Right atrium auricular region (tissue), 2 donors: Measurements from ENCODE around the gene GDI1. TPM values are rescaled to one million over a fixed set of nuclear protein-coding genes. Genes with fewer than 3 reads are reported as not detected.

Experiments
- DNase-seq: peaks from one replicate; pipeline ENCODE4 v3.0.0-alpha.2; 2019; ENCODE audit warnings: low spot score
- H3K27ac ChIP-seq, 2 donors: fragments of 200-600 bp; sonication (generic); 1 replicate in 1 of 2; 2 replicates in 1 of 2; pipeline ENCODE4 v1.5.1; 2016 to 2019
- H3K27me3 ChIP-seq, 2 donors: fragments of 200-600 bp; sonication (generic); one replicate each; pipeline versions ENCODE4 v1.5.1 to v1.6.0; 2017 to 2019
- H3K36me3 ChIP-seq: fragments of 200-600 bp; sonication (generic); one replicate; pipeline ENCODE4 v1.5.1; 2016
- H3K4me1 ChIP-seq, 2 donors: fragments of 200-600 bp; sonication (generic); one replicate each; pipeline versions ENCODE4 v1.5.1 to v1.6.0; 2017 to 2019
- H3K4me3 ChIP-seq, 2 donors: fragments of 200-600 bp; sonication (generic); 1 replicate in 1 of 2; 2 replicates in 1 of 2; pipeline ENCODE4 v1.5.1; 2017 to 2019; ENCODE audit warnings: mild to moderate bottlenecking in 1 of 2, moderate library complexity in 1 of 2
- H3K9me3 ChIP-seq, 2 donors: fragments of 200-600 bp; sonication (generic); one replicate each; pipeline ENCODE4 v1.5.1; 2019
- CTCF ChIP-seq, 2 donors: fragments of 200-600 bp; sonication (generic); IDR thresholded peaks; one replicate each; pipeline ENCODE4 v1.5.1; 2019; ENCODE audit warnings: antibody characterized with exemption in 2 of 2
- total RNA-seq, 2 donors: library from RNA; depleted of rRNA; stranded (reverse); fragments of >200 nt; gene quantifications; one replicate each; pipeline ENCODE4 v1.1.0, GENCODE V29; 2016

GDI1 gene
- total RNA-seq, 2 donors from 2014 or later = 73.8 to 116 TPM

DNA sequence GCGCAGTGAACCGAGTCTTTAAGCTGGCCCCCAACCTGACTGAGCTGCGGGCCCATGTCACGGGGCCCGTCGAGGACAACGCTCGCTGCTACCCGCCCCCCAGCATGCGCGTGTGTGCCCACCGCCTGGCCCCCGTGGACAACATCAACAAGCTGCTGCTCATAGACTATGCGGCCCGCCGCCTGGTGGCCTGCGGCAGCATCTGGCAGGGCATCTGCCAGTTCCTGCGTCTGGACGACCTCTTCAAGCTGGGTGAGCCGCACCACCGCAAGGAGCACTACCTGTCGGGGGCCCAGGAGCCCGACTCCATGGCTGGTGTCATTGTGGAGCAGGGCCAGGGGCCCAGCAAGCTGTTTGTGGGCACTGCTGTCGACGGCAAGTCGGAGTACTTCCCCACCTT is 23.4 kb downstream of the GDI1 start:
- DNase-seq = no peak
- no peak overlapping the region for H3K4me3 ChIP-seq
- TF ChIP-seq CTCF (IDR thresholded peaks at IDR 0.05) = no peak
- H3K36me3 ChIP-seq = peaks cover 8% of the 10 kb centered on the region
- peaks cover 0 to 5% of the 10 kb centered on the region in 2 donors for H3K4me1 ChIP-seq
- H3K27me3 ChIP-seq = no peaks in the 10 kb centered on the region
- H3K9me3 ChIP-seq = no peaks in the 10 kb centered on the region
- peak overlapping the region in 1 of 2 donors; percentile 35 for H3K27ac ChIP-seq

DNA sequence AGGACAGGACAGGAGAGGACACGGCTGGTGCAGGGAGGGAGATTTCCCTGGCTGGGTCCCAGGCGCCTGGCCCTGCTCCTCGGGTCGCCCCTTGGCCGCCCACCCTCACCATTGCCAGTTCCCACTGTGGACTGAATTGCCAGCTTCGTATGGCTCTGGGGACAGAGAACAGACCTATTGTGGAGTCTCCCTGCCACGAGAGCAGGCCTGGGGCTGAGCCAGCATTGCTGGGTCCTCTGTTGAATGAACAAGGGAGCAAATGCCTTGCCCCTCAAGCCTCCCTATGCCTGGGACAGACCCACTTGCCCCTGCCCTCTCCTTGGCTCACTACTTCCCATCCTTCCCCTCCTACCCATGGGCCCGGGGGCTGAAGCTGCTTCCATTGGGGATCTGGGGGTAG is 25.4 kb downstream of the GDI1 start:
- H3K4me1 ChIP-seq = peaks cover 0 to 5% of the 10 kb centered on the region in 2 donors
- H3K27me3 ChIP-seq = no peaks in the 10 kb centered on the region
- no peak overlapping the region for H3K4me3 ChIP-seq
- TF ChIP-seq CTCF (IDR thresholded peaks at IDR 0.05) = no peak
- H3K27ac ChIP-seq = no peak overlapping the region
- DNase-seq = no peak
- H3K9me3 ChIP-seq = no peaks in the 10 kb centered on the region
- H3K36me3 ChIP-seq = peaks cover 8% of the 10 kb centered on the region

DNA sequence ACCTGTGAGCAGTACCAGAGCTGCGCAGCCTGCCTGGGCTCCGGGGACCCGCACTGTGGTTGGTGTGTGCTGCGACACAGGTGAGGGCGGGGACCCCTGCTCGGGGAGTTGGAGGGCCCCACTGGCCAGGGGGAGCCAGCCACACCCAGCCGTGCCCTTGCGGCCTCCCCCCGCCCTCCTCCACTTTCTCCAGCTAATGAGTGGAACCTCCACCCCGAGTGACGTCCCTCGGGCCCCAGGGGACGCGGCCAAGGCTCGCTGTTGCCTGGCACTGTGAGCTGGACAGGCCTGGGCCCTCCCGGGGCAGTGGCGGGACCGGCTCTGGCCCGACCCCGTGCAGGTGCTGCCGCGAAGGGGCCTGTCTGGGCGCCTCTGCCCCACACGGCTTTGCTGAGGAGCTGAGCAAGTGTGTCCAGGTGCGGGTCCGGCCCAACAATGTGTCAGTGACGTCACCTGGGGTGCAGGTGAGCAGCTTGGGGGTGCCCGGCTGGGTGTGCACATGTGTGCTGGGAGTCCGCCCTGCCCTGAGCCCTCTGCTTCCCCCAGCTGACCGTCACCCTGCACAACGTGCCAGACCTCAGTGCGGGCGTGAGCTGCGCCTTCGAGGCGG is 26.8 kb downstream of the GDI1 start:
- peaks cover 8% of the 10 kb centered on the region for H3K36me3 ChIP-seq

DNA sequence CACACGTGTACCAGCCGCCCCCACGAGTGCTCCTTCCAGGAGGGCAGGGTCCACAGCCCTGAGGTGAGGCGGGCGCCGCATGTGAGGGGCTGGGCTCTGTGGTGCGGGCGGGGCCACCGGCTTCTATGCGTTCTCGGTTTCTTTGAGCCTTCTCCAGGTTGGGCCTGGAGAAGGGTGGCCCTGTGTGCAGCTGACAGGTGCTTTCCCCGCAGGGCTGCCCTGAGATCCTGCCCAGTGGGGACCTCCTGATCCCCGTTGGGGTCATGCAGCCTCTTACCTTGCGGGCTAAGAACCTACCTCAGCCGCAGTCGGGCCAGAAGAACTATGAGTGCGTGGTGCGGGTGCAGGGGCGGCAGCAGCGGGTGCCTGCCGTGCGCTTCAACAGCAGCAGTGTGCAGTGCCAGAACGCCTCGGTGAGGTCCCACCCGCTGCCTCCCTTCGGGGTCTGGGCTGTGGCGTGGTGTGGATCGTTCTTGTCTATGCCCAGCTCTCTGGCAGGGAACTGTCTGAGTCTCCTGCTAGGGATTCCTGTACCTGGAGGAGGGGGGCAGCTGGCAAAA is 27.9 kb downstream of the GDI1 start:
- H3K36me3 ChIP-seq = peaks cover 16% of the 10 kb centered on the region
- no peaks in the 10 kb centered on the region for H3K27me3 ChIP-seq

More for the DNA sequence above, 26.8 kb downstream of the GDI1 start:
- H3K27me3 ChIP-seq = no peaks in the 10 kb centered on the region
- no peak overlapping the region for H3K27ac ChIP-seq
- TF ChIP-seq CTCF (IDR thresholded peaks at IDR 0.05) = no peak
- DNase-seq = no peak
- peaks cover 0 to 5% of the 10 kb centered on the region in 2 donors for H3K4me1 ChIP-seq
- no peaks in the 10 kb centered on the region for H3K9me3 ChIP-seq
- no peak overlapping the region for H3K4me3 ChIP-seq

GRCh38 chrX:154465601-154466000 is 28.6 kb downstream of the GDI1 start:
- no peak for TF ChIP-seq CTCF (IDR thresholded peaks at IDR 0.05)
- Histone ChIP-seq H3K4me1 (no peaks in the 10 kb centered on the region), H3K27me3 (no peaks in the 10 kb centered on the region), H3K4me3 (no peak overlapping the region), H3K27ac (no peak overlapping the region), H3K36me3 (peaks cover 23% of the 10 kb centered on the region), H3K9me3 (no peaks in the 10 kb centered on the region)
- no peak for DNase-seq

More for the DNA sequence above, 27.9 kb downstream of the GDI1 start:
- Histone ChIP-seq H3K27ac (no peak overlapping the region), H3K4me3 (no peak overlapping the region), H3K9me3 (no peaks in the 10 kb centered on the region), H3K4me1 (no peaks in the 10 kb centered on the region)
- DNase-seq = no peak
- TF ChIP-seq CTCF (IDR thresholded peaks at IDR 0.05) = no peak

DNA sequence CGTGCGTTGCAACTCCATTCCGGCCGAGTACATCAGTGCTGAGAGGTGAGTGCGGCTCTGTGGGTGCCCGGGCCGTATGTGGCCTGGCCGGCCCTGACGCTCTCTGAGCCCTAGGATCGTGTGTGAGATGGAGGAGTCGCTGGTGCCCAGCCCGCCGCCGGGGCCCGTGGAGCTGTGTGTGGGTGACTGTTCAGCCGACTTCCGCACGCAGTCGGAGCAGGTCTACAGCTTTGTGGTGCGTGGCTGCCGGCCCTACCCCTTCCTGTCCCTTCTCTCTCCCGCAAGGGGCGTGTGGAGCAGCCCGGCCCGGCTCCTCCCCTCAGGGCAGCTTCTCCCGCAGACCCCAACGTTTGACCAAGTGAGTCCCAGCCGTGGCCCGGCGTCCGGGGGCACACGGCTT is 29.1 kb downstream of the GDI1 start:
- TF ChIP-seq CTCF (IDR thresholded peaks at IDR 0.05) = no peak
- H3K27me3 ChIP-seq = no peaks in the 10 kb centered on the region
- no peak overlapping the region for H3K27ac ChIP-seq
- peaks cover 27% of the 10 kb centered on the region for H3K36me3 ChIP-seq
- no peak for DNase-seq
- H3K4me1 ChIP-seq = no peaks in the 10 kb centered on the region
- no peak overlapping the region for H3K4me3 ChIP-seq
- no peaks in the 10 kb centered on the region for H3K9me3 ChIP-seq
